Measurements from ENCODE around the gene CIAO2B.

The CIAO2B gene

GRCh38 chr16:66894055-66894454 lies 40.1 kb downstream of the CIAO2B start:
- H3K9me3 ChIP-seq (ENCODE audit: control insufficient read depth in 2 of 2, low read length in 2 of 2) = no peaks in the 10 kb centered on the region
- no peak overlapping the region for H3K4me3 ChIP-seq (ENCODE audit: low read length in 2 of 2)
- no peak overlapping the region for H3K27ac ChIP-seq (ENCODE audit: low read length)

GRCh38 chr16:66891797-66892196 lies 42.4 kb downstream of the CIAO2B start:
- H3K4me1 ChIP-seq (ENCODE audit: control insufficient read depth, insufficient read depth, low read length) = peaks cover 6% of the 10 kb centered on the region
- H3K9ac ChIP-seq (ENCODE audit: low read length in 2 of 2) = no peak overlapping the region
- no peak overlapping the region for H3K27ac ChIP-seq (ENCODE audit: low read length)
- no peaks in the 10 kb centered on the region for H3K36me3 ChIP-seq (ENCODE audit: control insufficient read depth in 2 of 2, insufficient read depth in 2 of 2, low read length in 2 of 2)
- no peaks in the 10 kb centered on the region for H3K9me3 ChIP-seq (ENCODE audit: control insufficient read depth in 2 of 2, low read length in 2 of 2)
- no peaks in the 10 kb centered on the region for H3K27me3 ChIP-seq (ENCODE audit: control insufficient read depth in 1 of 2, insufficient read depth in 2 of 2, low read length in 2 of 2)
- no peak overlapping the region for H3K4me3 ChIP-seq (ENCODE audit: low read length in 2 of 2)

More at GRCh38 chr16:66894055-66894454, 40.1 kb downstream of the CIAO2B start:
- Histone ChIP-seq H3K4me1 (ENCODE audit: control insufficient read depth, insufficient read depth, low read length) (peaks cover 15% of the 10 kb centered on the region), H3K36me3 (ENCODE audit: control insufficient read depth in 2 of 2, insufficient read depth in 2 of 2, low read length in 2 of 2) (no peaks in the 10 kb centered on the region), H3K27me3 (ENCODE audit: control insufficient read depth in 1 of 2, insufficient read depth in 2 of 2, low read length in 2 of 2) (no peaks in the 10 kb centered on the region), H3K9ac (ENCODE audit: low read length in 2 of 2) (no peak overlapping the region)

- Histone ChIP-seq H3K4me3 (ENCODE audit: low read length in 2 of 2) (no peak overlapping the region), H3K36me3 (ENCODE audit: control insufficient read depth in 2 of 2, insufficient read depth in 2 of 2, low read length in 2 of 2) (peaks cover 0 to 1% of the 10 kb centered on the region in 2 donors), H3K27me3 (ENCODE audit: control insufficient read depth in 1 of 2, insufficient read depth in 2 of 2, low read length in 2 of 2) (no peaks in the 10 kb centered on the region), H3K27ac (ENCODE audit: low read length) (no peak overlapping the region), H3K4me1 (ENCODE audit: control insufficient read depth, insufficient read depth, low read length) (peaks cover 6% of the 10 kb centered on the region), H3K9ac (ENCODE audit: low read length in 2 of 2) (no peak overlapping the region), H3K9me3 (ENCODE audit: control insufficient read depth in 2 of 2, low read length in 2 of 2) (no peaks in the 10 kb centered on the region)
Measured at GRCh38 chr16:66891360-66891759, 42.8 kb downstream of the CIAO2B start.

GRCh38 chr16:66890799-66891198 lies 43.4 kb downstream of the CIAO2B start:
- peaks cover 2% of the 10 kb centered on the region in 2 donors for H3K36me3 ChIP-seq (ENCODE audit: control insufficient read depth in 2 of 2, insufficient read depth in 2 of 2, low read length in 2 of 2)
- no peak overlapping the region for H3K27ac ChIP-seq (ENCODE audit: low read length)
- no peak overlapping the region for H3K4me3 ChIP-seq (ENCODE audit: low read length in 2 of 2)
- no peaks in the 10 kb centered on the region for H3K9me3 ChIP-seq (ENCODE audit: control insufficient read depth in 2 of 2, low read length in 2 of 2)
- H3K4me1 ChIP-seq (ENCODE audit: control insufficient read depth, insufficient read depth, low read length) = peaks cover 6% of the 10 kb centered on the region
- no peaks in the 10 kb centered on the region for H3K27me3 ChIP-seq (ENCODE audit: control insufficient read depth in 1 of 2, insufficient read depth in 2 of 2, low read length in 2 of 2)
- no peak overlapping the region for H3K9ac ChIP-seq (ENCODE audit: low read length in 2 of 2)

- Histone ChIP-seq H3K9ac (ENCODE audit: low read length in 2 of 2) (no peak overlapping the region), H3K4me3 (ENCODE audit: low read length in 2 of 2) (no peak overlapping the region), H3K4me1 (ENCODE audit: control insufficient read depth, insufficient read depth, low read length) (no peaks in the 10 kb centered on the region), H3K27ac (ENCODE audit: low read length) (no peak overlapping the region), H3K9me3 (ENCODE audit: control insufficient read depth in 2 of 2, low read length in 2 of 2) (no peaks in the 10 kb centered on the region), H3K36me3 (ENCODE audit: control insufficient read depth in 2 of 2, insufficient read depth in 2 of 2, low read length in 2 of 2) (peaks cover 11 to 13% of the 10 kb centered on the region in 2 donors), H3K27me3 (ENCODE audit: control insufficient read depth in 1 of 2, insufficient read depth in 2 of 2, low read length in 2 of 2) (no peaks in the 10 kb centered on the region)
Measured at GRCh38 chr16:66889622-66890021, 44.6 kb downstream of the CIAO2B start.

GRCh38 chr16:66888647-66889615 lies 45.3 kb downstream of the CIAO2B start:
- no peak overlapping the region for H3K27ac ChIP-seq (ENCODE audit: low read length)

GRCh38 chr16:66886914-66887313 lies 47.3 kb downstream of the CIAO2B start:
- no peak overlapping the region for H3K4me3 ChIP-seq (ENCODE audit: low read length in 2 of 2)
- no peaks in the 10 kb centered on the region for H3K27me3 ChIP-seq (ENCODE audit: control insufficient read depth in 1 of 2, insufficient read depth in 2 of 2, low read length in 2 of 2)
- H3K27ac ChIP-seq (ENCODE audit: low read length) = no peak overlapping the region
- H3K9ac ChIP-seq (ENCODE audit: low read length in 2 of 2) = no peak overlapping the region
- H3K9me3 ChIP-seq (ENCODE audit: control insufficient read depth in 2 of 2, low read length in 2 of 2) = no peaks in the 10 kb centered on the region
- peaks cover 13 to 15% of the 10 kb centered on the region in 2 donors for H3K36me3 ChIP-seq (ENCODE audit: control insufficient read depth in 2 of 2, insufficient read depth in 2 of 2, low read length in 2 of 2)
- H3K4me1 ChIP-seq (ENCODE audit: control insufficient read depth, insufficient read depth, low read length) = no peaks in the 10 kb centered on the region

More at GRCh38 chr16:66888647-66889615, 45.3 kb downstream of the CIAO2B start:
- Histone ChIP-seq H3K27me3 (ENCODE audit: control insufficient read depth in 1 of 2, insufficient read depth in 2 of 2, low read length in 2 of 2) (no peaks in the 10 kb centered on the region), H3K9ac (ENCODE audit: low read length in 2 of 2) (no peak overlapping the region), H3K9me3 (ENCODE audit: control insufficient read depth in 2 of 2, low read length in 2 of 2) (no peaks in the 10 kb centered on the region), H3K36me3 (ENCODE audit: control insufficient read depth in 2 of 2, insufficient read depth in 2 of 2, low read length in 2 of 2) (peaks cover 13 to 15% of the 10 kb centered on the region in 2 donors), H3K4me1 (ENCODE audit: control insufficient read depth, insufficient read depth, low read length) (no peaks in the 10 kb centered on the region), H3K4me3 (ENCODE audit: low read length in 2 of 2) (no peak overlapping the region)

- Histone ChIP-seq H3K4me1 (ENCODE audit: control insufficient read depth, insufficient read depth, low read length) (peaks cover 4% of the 10 kb centered on the region), H3K27ac (ENCODE audit: low read length) (no peak overlapping the region), H3K9me3 (ENCODE audit: control insufficient read depth in 2 of 2, low read length in 2 of 2) (no peaks in the 10 kb centered on the region), H3K9ac (ENCODE audit: low read length in 2 of 2) (no peak overlapping the region), H3K27me3 (ENCODE audit: control insufficient read depth in 1 of 2, insufficient read depth in 2 of 2, low read length in 2 of 2) (no peaks in the 10 kb centered on the region), H3K4me3 (ENCODE audit: low read length in 2 of 2) (no peak overlapping the region), H3K36me3 (ENCODE audit: control insufficient read depth in 2 of 2, insufficient read depth in 2 of 2, low read length in 2 of 2) (peaks cover 13 to 15% of the 10 kb centered on the region in 2 donors)
Measured at GRCh38 chr16:66886321-66886720, 47.9 kb downstream of the CIAO2B start.

- H3K4me1 ChIP-seq (ENCODE audit: control insufficient read depth, insufficient read depth, low read length) = peaks cover 9% of the 10 kb centered on the region
- no peaks in the 10 kb centered on the region for H3K9me3 ChIP-seq (ENCODE audit: control insufficient read depth in 2 of 2, low read length in 2 of 2)
- H3K27ac ChIP-seq (ENCODE audit: low read length) = no peak overlapping the region
- H3K27me3 ChIP-seq (ENCODE audit: control insufficient read depth in 1 of 2, insufficient read depth in 2 of 2, low read length in 2 of 2) = no peaks in the 10 kb centered on the region
- no peak overlapping the region for H3K4me3 ChIP-seq (ENCODE audit: low read length in 2 of 2)
- H3K36me3 ChIP-seq (ENCODE audit: control insufficient read depth in 2 of 2, insufficient read depth in 2 of 2, low read length in 2 of 2) = peaks cover 13 to 15% of the 10 kb centered on the region in 2 donors
- H3K9ac ChIP-seq (ENCODE audit: low read length in 2 of 2) = no peak overlapping the region
Measured at GRCh38 chr16:66885491-66885890, 48.7 kb downstream of the CIAO2B start.

GRCh38 chr16:66882702-66883101 lies 51.5 kb downstream of the CIAO2B start:
- peaks cover 13 to 15% of the 10 kb centered on the region in 2 donors for H3K36me3 ChIP-seq (ENCODE audit: control insufficient read depth in 2 of 2, insufficient read depth in 2 of 2, low read length in 2 of 2)
- H3K27ac ChIP-seq (ENCODE audit: low read length) = no peak overlapping the region
- H3K9me3 ChIP-seq (ENCODE audit: control insufficient read depth in 2 of 2, low read length in 2 of 2) = no peaks in the 10 kb centered on the region
- H3K27me3 ChIP-seq (ENCODE audit: control insufficient read depth in 1 of 2, insufficient read depth in 2 of 2, low read length in 2 of 2) = no peaks in the 10 kb centered on the region
- H3K4me1 ChIP-seq (ENCODE audit: control insufficient read depth, insufficient read depth, low read length) = peaks cover 14% of the 10 kb centered on the region
- H3K4me3 ChIP-seq (ENCODE audit: low read length in 2 of 2) = no peak overlapping the region
- H3K9ac ChIP-seq (ENCODE audit: low read length in 2 of 2) = no peak overlapping the region

Measured in stomach smooth muscle (tissue), 2 donors.